GM18505 (cell line): Measurements from ENCODE around the gene PTPRD.

Experiments
- ATAC-seq: cut with Tn5 transposase; IDR thresholded peaks from one replicate; pipeline ENCODE4 v1.9.1; 2021; ENCODE audit not compliant: unreplicated experiment
- POLR2A ChIP-seq: IDR thresholded peaks from 4 replicates; pipeline ENCODE4 v1.6.1; 2011; ENCODE audit warnings: borderline replicate concordance; ENCODE audit not compliant: insufficient read depth, insufficient read length; ENCODE audit errors: extremely low read depth

Gene PTPRD

DNA sequence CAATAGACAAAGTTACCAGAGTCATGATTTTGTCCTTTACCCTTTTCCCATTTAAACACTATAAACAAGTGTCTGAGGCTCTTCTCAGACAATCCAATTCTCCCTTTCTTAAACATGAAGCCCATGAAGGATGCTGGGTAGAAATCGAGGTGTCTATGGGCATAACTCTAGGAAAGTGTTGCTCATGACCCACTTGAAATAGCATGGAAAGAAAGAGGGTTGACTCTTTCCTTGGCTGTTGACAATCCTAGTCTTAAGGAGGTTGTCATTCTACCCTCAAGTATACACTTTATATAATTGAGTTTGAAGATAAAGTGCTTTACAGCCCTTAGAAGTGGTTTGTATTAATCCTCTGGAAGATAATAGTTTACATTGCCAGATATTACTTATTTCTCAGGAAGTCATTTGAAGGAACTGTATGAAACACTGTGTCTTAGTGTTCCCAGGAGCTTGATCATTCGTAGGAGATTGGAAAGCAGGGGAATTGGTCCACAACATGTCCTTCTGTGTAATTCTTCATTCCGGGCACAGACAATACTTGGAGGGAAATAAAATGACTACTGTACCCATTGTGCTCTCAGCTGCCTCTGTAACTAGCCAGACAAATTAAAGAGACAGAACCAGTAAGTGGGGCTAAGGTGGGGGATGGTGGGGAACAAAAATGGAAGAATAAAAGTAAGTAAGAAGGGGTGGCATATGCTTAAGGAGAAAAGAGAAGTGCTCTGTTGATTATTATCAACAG lies 1734.9 kb downstream of the PTPRD start:
- TF ChIP-seq POLR2A: no peak
- no peak for ATAC-seq

- ATAC-seq: no peak
Observed at GRCh38 chr9:8876303-8876702, 1736.5 kb downstream of the PTPRD start.

GRCh38 chr9:8874482-8874881 lies 1738.3 kb downstream of the PTPRD start:
- ATAC-seq: no peak
- no peak for TF ChIP-seq POLR2A

More at GRCh38 chr9:8876303-8876702, 1736.5 kb downstream of the PTPRD start:
- TF ChIP-seq POLR2A: no peak

DNA sequence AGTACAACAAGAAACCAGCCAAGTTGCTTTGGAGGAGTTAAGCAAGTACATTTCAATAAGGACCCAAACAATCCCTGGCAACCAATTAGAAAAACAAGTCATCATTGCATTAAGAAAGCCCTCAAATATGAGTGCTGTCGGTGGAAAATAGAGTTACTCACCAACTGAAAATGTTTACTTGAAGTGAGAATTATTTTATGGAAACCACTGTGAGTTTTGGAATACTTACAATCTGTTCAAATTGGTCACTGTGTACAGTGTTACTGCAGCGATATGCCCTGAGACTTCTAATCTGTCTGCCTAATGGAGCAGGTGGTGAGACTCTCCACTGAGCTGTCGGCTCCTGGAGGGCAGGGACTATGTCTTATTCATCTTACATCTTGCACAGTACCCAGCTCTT lies 1740.0 kb downstream of the PTPRD start:
- ATAC-seq: no peak
- TF ChIP-seq POLR2A: no peak

DNA sequence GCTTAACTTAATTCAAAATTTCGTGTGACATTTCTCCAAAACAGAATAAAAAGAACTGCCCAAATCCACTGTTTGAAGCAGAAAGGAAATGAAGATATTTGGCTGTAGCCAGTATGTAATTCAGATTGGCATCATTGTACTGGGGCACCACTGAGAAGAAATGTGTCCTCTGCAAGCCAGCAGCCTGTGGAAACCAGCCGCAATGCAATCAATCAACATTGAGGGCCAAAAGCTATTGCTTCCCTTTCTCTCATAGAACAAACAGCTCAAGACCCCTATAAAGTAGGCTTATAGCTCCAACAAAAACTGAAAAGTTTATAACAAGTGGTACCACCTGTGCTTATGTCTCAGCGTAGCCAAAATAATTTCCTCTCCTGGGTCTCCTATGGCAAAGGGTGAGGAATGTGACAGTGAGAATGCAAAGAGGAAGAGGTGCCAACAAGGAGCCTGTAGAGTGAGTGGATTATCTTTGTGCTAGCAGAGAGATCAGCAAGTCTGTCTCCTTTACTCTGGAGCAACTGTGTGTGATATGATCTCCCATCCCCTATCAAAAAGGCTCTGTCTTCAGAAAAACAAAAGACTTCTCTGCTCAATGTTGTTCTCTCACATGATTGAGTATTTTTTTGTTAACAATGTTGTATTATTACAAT lies 1740.9 kb downstream of the PTPRD start:
- TF ChIP-seq POLR2A: no peak
- no peak for ATAC-seq

GRCh38 chr9:8871396-8871795 lies 1741.4 kb downstream of the PTPRD start:
- TF ChIP-seq POLR2A: no peak
- ATAC-seq: no peak

GRCh38 chr9:8869812-8870211 lies 1743.0 kb downstream of the PTPRD start:
- TF ChIP-seq POLR2A: no peak
- ATAC-seq: no peak

DNA sequence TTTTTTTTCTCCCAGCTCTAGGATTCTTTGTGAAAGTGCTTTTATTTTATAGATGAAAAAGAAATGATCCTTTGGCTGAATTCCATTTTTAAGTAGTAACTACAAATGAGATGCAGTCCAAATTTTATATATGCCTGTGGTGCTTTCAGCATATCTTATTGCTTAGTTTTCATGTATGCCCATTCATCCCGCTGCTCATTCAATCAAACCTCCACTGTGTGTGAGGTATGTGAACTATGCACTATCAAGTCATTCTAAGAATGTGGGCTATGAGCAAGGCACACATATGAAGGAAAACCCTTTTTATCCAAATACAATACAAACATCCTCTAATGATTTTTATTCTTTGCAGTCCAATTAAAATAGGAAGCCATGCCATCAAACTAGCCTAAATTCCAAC lies 1744.2 kb downstream of the PTPRD start:
- no peak for TF ChIP-seq POLR2A
- no peak for ATAC-seq

DNA sequence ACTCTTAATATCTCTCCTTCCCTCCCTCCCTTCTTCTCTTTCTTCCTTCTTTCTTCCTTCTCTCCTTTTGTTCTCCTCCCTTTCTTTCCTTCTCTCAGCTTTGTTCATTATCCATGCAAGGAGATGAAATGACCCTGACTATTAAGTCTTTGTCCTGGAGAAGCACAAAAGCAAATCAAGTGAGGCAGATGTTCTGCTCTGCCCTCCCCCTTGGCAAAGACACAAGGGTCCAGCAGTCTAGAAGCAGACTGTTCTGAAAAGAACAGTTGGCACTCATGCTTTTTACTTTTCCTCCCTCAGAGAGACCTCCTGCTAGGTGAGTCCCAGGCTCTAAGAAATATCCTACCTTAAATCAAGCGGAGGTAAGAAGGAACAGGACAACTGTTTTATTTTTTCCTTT lies 1745.7 kb downstream of the PTPRD start:
- TF ChIP-seq POLR2A: no peak
- ATAC-seq: no peak

DNA sequence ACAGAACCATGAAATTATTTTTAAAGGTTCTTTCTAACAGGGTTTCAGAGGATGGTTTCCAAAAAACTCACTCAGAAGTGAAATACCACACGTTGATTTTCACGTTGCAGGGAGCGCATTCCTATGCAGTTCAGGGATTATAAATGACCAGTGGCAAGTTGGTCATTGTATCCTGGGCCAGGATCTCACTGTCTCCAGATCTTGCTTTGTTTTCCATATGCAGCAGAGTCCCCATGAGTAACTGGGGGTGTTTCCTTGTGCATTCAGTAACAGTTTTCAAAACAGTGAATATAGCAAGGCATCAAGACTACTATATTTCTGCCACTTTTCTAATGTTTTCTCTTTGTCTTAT lies 1748.3 kb downstream of the PTPRD start:
- TF ChIP-seq POLR2A: no peak
- ATAC-seq: no peak

- TF ChIP-seq POLR2A: no peak
Observed at GRCh38 chr9:8863886-8864544, 1748.8 kb downstream of the PTPRD start.

DNA sequence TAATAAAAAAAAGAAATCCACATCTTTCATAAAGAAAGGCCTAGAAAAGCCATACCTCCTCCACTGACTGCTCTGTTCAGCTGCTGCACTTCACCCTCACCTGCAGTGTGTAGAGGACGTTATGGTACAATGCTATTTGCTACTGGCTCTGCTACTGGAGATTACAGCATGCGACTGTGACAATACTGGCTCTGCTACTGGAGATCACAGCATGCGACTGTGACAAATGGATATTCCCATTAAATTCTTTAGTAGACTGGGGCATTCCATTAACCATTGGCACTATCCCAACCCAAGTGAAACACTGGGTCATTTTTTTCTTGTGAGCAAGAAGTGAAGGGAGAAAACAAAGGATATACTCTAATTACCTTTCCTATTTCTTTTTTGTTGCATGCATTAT lies 1749.7 kb downstream of the PTPRD start:
- ATAC-seq: no peak
- TF ChIP-seq POLR2A: no peak

More at GRCh38 chr9:8863886-8864544, 1748.8 kb downstream of the PTPRD start:
- ATAC-seq: no peak

DNA sequence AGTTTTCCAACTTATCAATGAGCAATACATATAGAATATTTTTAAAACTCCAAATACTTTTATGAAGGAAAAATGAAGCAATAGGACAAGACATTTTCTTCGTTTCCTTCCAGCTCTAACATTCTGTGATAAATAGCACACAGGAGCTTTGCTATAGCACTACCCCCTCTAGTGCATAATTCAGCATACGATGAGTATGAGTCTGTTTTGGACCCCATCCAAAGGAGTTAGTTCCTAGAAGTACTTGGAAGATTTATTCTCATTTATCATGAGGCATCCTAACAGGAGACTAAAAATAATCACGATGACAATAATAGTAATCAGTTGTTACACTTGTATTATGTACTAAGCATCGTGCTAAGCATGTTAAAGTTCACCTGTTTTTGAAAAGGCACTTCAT lies 1751.9 kb downstream of the PTPRD start:
- no peak for TF ChIP-seq POLR2A
- ATAC-seq: no peak

DNA sequence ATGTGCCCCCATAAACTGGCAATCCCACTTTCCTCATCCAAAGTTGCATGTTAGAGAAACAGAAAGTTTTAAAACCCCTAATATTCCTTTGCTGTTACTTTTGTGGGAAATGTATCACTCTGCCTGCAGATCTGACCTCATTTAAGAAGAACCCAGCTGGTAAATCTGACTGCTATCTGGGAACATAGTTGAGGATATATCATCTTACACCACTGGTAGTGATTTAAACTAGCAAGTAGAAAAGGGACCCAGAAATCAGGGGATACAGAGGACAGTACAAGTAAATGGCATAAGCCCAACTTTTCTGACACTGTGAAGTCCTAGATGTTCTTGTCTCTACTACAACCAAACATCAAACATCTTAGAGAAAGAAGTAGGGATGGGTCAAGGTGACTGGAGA lies 1752.7 kb downstream of the PTPRD start:
- no peak for ATAC-seq
- no peak for TF ChIP-seq POLR2A
